HCT116 (cell line): ENCODE measurements around the gene SPTBN1.

ENCODE experiments used
- CTCF ChIP-seq, 3 experiments: fragments of 200-600 bp in 1 of 3; sonication (generic) in 1 of 3; IDR thresholded peaks in 2 of 3; conservative IDR thresholded peaks in 1 of 3; 2 replicates each; pipeline ENCODE4 v1.5.1; 2012 to 2017; ENCODE audit warnings: low read depth in 2 of 3, low read length in 2 of 3, antibody characterized with exemption in 1 of 3, borderline replicate concordance in 1 of 3, control low read depth in 1 of 3, mild to moderate bottlenecking in 1 of 3, mixed read lengths in 1 of 3, mixed run types in 1 of 3, moderate library complexity in 1 of 3; ENCODE audit not compliant: insufficient read depth in 1 of 3
- EZH2 ChIP-seq: fragments of 200-600 bp; sonication (generic); IDR thresholded peaks from 2 replicates; pipeline ENCODE4 v1.6.1; 2017; ENCODE audit warnings: antibody characterized with exemption, mixed run types
- JUND ChIP-seq: IDR thresholded peaks from 2 replicates; pipeline ENCODE4 v1.6.1; 2012
- POLR2A ChIP-seq: IDR thresholded peaks from 2 replicates; pipeline ENCODE4 v1.7.0; 2011; ENCODE audit warnings: borderline replicate concordance; ENCODE audit not compliant: insufficient read depth, insufficient read length; ENCODE audit errors: extremely low read depth
- SIN3A ChIP-seq: IDR thresholded peaks from 2 replicates; pipeline ENCODE4 v1.6.1; 2012; ENCODE audit warnings: low read depth

- TF ChIP-seq EZH2 (no peak), CTCF (IDR thresholded peaks at IDR 0.05 in 2 of 3, conservative IDR thresholded peaks at IDR 0.05 in 1 of 3; ENCODE audit: borderline replicate concordance in 1 of 3, insufficient read depth in 1 of 3, low read depth in 2 of 3, low read length in 2 of 3) (no peak), SIN3A (no peak), POLR2A (no peak), JUND (no peak)
These were observed 640 bp downstream of the SPTBN1 start for GRCh38 chr2:54456612-54457322.
